ENCODE measurements around the gene CASS4.

- TF ChIP-seq, protein P1, sequence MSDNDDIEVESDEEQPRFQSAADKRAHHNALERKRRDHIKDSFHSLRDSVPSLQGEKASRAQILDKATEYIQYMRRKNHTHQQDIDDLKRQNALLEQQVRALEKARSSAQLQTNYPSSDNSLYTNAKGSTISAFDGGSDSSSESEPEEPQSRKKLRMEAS (IDR thresholded peaks at IDR 0.05; ENCODE audit: insufficient read depth, insufficient read length): no peak
- TF ChIP-seq CTCF (IDR thresholded peaks at IDR 0.05; ENCODE audit: extremely low read depth in 1 of 2, insufficient read depth in 1 of 2, low read depth in 1 of 2, low read length in 2 of 2) (no peak), MYC (IDR thresholded peaks at IDR 0.05; ENCODE audit: low read depth, low read length) (no peak), POLR2A (IDR thresholded peaks at IDR 0.05; ENCODE audit: low read depth, low read length) (no peak), POLR2AphosphoS5 (IDR thresholded peaks at IDR 0.05; ENCODE audit: insufficient read depth, low read depth, low read length) (no peak)
Observed at GRCh38 chr20:56454754-56455153, 42.7 kb downstream of the CASS4 start.
